COLO668 (cell line): Measurements from ENCODE around the gene SH2D4B.
"Not testable (repeated sequence)": the region's sequence is repeated elsewhere in the genome, so short reads cannot be mapped to it uniquely, and the experiment has no call there.

Experiments used
- DNase-seq: peaks from one replicate; lab custom pipeline; 2025; ENCODE audit not compliant: unreplicated experiment; lab: John Stamatoyannopoulos, UW

SH2D4B gene

DNA sequence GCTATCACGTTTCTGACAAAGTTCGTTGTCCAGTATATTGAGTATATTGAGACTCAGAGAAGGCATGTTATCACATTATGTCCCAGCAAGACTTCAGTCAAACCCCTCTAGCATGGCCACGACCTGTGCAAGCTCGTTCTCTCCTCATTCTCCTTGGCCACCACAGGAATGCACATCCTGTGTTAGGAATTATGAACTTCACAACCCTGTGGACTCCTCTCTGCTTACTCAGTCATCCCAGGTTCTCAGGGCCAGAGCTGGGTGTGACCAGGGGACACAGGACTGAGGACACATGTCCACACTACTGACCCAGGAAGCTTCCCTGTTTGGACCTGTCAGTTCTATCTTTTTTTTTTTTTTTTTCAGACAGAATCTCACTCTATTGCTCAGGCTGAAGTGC lies 4.4 kb downstream of the SH2D4B start:
- DNase-seq = no peak

DNA sequence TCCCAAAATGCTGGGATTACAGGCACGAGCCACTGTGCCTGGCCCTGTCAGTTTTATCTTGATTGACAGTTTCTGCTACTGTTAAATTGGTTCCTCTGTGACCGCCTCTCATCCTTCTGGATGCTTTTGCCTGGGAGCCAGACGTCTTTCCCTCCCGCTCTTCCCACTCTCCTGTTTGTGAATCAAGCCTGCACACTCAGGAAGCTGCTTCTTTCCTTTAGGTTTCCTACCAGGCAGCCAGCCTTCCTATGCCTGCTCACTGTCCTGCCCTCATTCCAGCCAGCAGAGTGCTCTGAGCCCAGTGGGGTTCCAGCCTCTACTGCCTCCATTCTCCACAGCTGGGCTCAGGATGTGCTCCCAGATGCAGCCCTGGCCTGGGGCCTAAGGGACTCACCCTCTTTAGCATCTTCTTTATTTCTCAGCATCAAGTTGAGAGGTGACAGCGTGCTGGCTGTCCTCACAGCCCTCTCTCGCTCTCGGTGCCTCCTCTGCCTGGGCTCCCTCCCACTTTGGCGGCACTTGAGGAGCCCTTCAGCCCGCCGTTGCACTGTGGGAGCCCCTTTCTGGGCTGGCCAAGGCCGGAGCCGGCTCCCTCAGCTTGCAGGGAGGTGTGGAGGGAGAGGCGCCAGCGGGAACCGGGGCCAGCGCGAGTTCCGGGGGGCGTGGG lies 5.1 kb downstream of the SH2D4B start:
- no peak for DNase-seq

DNA sequence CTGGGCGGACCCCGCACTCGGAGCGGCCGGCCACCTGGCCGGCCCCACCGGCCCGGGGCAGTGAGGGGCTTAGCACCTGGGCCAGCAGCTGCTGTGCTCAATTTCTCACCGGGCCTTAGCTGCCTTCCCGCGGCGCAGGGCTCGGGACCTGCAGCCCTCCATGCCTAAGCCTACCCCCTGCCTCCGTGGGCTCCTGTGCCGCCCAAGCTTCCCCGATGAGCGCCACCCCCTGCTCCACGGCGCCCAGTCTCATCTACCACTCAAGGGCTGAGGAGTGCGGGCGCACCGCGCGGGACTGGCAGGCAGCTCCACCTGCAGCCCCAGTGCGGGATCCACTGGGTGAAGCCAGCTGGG lies 5.6 kb downstream of the SH2D4B start:
- DNase-seq = not testable (repeated sequence)

DNA sequence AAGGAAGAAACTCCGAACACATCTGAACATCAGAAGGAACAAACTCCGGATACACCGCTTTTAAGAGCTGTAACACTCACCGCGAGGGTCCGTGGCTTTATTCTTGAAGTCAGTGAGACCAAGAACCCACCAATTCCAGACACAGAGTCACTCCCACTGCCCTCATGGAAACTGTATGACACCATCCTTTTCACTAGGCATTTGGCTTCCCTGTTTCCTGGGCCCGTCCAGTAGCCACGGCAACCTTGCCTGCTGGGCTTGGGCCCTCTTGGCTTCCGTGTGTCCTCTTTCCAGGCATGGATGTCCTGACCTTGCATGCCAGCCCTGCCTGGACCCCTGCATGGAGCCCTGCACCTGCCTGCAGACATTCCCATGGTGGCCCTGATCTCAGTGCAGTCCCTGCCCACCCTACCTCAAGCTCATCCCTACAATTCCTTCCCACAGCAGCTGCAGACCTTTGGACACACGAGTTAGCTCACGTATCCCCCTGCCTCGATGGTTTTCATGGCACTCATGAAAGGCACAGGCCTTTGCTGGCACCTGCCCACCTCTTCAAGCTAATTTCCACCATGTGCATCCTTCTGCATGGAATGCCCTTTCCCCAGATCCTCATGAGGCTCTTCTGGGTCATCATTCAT lies 6.7 kb downstream of the SH2D4B start:
- DNase-seq = no peak

DNA sequence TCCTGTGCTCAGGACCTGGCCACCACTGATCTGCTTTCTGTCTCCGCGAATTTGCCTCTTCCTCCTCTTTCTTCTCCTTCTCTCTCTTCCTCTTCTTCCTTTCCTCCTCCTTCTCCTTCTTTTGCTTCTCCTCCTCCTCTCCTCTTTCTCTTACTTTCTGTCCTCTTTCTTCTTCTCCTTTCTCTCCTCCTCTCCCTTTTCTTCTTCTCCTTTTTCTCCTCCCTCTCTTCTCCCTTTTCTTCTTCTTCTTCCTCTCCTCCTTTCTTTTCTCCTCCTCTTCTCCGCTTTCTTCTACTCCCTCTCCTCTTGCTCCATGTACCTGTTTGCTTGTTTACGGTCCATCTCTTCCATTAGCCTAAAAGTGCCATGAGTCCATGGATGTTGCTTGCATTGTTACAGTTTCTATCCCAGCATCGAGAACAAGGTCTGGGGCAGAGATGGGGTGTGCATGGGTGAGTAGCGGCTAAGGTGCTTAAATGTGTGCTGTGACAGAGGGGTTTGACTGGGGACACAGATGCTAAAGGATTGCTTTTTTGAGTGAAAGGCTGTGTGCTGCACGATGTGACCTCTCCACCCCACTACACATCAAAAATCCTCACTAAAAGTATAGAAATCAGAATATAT lies 7.7 kb downstream of the SH2D4B start:
- no peak for DNase-seq

DNA sequence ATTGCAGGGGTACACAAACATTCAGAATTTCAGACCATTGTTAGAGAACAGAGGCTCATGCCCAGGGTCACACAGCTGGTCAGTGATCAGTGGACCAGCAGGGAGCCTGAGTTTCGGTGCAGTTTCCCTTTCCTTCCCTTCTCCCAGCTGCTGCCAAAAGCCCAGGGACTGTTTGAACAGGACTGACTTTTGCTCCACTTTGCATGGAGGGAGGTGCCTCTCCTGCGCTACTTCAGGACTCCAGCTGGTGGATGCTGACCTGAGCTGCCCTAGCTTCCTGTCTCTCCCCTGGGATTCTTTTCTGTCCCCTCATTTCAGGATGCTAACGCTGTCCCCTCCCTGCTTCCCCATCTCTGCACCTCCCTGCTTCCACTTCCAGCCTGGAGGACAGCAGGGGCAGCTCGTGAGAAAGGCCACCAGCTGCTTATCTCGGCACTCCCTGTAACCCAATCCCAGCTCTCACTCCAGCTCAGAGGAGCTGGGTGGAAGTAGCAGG lies 14.5 kb downstream of the SH2D4B start:
- peak; percentile 43 for DNase-seq

DNA sequence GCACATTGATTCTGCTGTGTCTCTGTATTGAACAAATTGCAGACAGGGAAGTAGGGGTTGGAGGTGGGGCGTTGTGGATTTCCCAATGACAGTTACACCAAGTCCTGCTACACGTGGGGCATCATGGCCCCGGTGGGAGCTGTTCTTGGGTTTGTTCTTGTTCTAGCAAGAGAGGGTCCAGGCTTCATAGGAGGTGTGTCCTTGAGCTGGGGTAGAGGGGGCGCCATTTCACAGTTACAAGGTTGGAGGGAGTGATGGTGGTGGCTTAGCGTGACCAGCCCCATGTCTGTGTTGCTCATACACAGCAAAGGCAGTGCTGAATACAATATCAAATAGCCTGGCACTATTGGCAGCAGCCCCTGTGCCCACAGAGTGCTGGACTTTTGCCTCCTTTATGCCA lies 15.7 kb downstream of the SH2D4B start:
- DNase-seq = no peak

DNA sequence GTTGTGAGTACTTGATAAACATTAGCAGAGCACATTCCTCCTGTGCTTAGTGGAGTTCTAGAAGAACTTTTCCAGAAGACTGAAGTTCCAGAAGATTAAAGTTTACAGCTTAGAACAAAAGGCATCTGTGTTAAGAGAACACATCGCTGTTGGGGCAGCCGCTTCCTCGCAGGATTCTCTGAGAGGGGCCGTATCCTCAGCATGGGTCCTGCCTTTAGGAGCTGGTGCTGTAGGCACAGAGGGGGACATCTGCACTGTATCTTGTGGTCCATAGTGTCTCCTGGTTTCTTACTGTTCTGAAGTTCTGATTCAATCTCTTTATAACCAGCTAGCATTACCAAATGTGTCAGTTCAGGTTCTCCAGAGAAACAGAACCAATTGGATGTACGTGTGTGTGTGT lies 16.3 kb downstream of the SH2D4B start:
- DNase-seq = no peak

DNA sequence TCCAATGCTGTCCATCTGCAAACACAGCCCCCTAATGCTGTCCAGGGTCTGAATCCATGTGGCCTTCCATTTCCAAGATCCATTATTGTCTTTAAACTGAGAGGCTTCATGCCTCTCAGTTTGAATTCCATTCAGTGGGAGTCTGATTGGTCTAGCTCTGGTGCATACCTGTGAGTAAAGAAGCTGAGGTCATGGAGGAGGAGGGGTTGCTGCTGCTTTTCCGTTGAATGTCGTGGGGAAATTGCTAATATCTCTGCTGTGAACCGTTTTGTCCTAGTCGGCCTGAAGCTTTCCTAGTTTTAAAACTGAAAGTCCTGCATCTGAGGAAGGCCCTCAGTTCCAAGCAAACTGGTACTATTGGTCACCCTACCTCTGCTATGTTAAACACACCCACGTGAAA lies 17.7 kb downstream of the SH2D4B start:
- DNase-seq = no peak

DNA sequence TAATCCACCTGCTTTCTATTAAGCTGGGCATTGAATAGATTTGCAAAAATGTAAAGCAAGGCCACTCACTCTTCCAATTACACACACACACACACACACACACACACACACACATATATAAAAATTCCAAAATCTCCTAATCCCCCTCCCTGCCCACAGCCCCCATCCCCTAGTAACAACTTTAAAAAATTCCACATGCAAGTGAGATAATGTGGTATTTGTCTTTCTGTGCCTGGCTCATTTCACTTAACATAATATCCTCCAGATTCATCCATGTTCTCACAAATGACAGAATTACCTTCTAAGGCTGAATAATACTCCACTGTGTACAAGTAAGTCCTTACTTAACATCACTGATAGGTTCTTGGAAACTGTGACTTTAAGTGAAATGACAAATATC lies 24.2 kb downstream of the SH2D4B start:
- DNase-seq = no peak

DNA sequence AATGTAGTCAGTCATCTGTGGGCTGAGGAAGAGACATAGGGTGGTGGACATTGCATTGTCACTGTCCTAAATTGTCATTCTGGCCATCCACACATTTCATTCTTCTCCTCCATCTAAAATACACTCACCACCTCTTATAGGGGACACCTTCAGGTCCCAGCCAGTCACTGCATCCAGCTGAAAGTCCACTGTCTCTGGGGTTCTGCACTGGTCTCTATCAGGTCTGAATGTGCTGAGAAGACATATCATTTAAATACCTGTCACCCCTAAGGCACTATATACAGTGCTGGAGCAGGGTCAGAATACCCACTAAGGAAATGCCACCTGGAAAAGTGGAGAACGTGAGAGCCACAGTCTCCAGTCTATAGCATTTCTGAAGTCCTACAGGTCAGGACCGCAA lies 29.6 kb downstream of the SH2D4B start:
- DNase-seq = no peak

DNA sequence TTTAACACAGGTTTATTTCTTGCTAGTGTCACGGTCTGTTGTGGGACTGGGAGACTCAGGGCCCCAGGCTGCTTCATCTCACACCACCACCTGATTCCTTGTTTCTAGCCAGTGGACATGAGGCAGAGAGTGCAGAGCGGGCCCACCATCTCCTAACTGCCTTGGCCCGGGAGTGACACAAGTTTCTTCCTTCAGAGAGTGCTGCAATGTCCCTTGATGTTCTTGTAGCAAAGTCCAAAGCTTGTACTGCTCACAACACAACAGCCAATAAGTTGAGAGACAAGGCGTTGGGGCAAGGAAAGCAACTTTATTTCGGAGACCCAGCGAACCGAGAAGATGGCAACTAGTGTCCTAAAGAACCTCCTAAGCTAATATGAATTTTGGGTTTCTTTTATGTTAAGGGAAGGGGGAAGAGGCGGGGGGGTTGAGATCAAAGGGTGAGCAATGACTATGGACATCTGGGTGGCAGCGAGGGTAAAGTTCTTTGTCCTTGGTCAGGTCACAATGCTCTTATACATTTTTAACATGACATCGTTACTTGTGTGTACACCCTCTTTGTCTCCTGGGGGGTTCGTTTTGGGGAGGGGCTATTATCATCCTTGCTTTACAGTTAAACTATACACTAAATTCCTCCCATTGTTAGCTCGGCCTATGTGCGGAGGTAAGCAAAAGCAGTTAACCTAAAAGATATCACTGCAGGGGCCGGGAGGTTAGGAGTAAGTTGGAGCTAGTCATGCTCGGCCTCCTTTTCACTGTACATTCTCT lies 31.6 kb downstream of the SH2D4B start:
- no peak for DNase-seq

DNA sequence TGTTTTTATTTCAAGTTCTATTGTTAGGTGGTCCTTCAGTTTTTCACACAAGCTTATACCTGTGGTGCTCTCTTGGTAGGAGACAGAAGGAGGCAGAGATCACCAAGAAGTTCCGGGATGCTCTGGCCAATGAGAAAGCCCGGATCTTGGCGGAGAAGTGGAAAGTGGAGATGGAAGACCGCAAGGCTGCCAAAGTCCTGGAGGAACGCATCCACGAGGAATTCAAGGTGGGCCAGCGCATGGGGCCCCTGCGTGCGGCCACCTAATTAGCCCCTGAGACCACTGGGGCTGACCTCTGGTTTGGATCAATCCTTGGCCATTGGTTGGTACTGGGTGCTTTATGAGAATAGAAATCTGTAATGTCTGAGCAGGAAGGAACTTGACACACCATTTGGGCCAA lies 33.6 kb downstream of the SH2D4B start:
- no peak for DNase-seq

DNA sequence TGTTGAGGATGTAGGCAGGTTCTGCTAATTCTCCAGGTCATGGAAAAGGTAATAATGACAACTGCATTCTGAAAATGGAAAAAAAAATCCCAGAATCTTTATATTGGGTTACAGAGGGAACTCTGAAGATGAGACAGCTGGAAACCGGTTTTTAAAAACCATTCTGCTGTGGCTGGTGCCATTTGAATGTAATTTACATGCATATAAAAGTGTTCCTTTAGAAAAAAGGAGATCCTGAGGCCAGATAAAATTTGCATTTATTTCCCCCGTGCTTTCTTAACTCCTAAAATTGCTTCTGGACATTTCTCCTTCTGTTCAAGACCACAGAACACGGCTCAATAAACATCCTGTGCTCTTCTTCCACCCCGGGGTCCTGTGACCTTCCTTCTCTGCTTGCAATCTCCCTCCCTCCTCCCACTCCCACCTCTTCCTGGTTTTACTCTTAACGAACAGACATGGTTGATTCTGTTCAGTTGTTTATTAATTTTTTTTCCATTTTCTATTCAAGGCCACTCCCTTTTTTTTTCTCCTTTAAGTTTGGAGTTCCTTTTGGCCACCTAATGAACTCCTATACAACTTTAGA lies 41.6 kb downstream of the SH2D4B start:
- no peak for DNase-seq

DNA sequence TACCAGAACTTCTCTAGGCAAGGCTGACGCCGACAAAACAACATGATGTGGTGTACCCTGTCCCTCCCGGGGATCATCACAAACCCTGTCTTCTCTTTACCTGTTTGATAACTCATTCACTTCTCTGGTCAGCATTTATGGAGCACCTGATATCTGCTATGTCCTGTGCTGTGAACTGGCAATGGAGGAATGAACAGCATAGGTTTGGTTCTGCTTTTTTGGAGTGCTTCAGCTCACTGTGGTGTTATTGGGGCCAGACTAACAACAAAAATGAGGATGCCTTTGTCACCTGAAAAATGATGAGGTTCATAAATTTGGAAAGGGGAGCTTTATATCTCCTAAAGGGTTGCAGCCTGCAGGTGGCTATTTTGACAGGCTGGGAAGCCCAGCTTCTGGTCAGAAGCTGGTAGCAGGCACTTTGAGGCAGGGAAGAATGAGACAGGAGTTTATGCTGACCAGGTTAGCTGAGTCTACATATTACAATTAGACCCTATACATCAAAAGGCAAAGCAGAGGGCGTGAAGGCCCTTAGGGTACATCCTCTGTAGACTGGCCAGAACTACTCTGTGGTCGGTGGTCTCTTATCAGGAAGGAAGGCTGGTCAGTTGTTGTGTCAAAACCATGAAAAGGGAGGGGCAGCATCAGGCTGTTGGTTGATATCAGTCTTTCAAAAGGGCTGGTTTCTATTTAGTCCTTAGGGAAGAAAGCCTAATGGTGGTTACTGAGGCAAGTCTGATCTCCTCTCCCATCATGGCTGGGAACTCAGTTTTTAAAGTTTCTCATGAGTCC lies 42.3 kb downstream of the SH2D4B start:
- no peak for DNase-seq

DNA sequence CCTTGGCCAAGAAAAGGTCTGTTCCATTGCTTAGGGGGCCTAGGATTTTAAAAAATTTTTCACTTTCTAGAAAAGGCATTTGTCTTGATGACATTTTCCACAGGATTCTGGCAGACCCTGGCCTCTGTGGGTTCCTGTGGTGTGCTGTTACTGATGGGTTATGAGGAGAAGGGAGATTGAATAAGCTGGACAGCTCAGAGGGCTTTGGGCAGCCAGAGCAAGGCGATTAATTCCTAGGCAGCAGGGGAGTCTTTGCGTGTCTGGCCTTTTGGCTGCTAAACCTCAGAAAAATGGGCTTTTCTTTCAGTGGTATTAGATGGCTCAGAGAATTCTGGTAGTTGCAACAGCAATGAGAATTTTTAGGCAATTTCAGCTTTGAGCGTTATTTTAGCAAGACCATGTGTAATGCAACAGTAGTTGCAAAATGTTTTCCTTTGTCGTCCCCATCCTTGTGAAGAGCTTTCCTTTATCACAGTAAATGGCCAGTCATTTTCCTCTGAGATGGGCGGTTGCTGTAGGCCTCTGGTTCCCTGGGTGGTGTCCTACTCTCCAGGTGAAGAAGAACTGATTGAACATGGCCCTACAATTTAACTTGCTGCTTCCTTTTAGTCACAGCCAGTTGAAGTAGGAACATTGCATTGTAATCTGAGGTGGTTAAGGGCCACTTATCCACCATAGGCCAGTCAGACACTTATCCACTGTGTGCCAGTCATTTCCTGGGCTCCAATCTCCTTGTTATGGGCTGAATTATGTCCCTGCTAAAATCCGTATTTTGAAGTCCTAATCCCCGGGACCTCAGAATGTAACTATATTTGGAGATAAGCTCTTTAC lies 43.2 kb downstream of the SH2D4B start:
- DNase-seq = no peak

DNA sequence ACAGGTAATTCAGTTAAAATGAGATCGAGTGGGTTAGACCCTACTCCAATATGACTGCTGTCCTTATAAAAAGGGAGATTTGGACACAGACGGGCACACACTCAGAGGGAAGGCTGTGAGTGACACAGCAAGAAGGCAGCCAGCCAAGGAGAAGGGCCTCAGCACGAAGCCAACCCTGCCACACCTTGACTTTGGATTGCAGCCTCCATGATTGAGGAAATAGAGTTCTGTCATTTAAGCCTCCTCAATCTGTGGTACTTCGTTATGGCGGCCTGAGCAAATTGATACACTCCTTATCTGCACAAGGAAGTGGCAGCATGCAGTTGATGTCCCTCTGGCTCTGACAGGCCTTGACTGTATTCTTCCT lies 43.8 kb downstream of the SH2D4B start:
- DNase-seq = no peak

DNA sequence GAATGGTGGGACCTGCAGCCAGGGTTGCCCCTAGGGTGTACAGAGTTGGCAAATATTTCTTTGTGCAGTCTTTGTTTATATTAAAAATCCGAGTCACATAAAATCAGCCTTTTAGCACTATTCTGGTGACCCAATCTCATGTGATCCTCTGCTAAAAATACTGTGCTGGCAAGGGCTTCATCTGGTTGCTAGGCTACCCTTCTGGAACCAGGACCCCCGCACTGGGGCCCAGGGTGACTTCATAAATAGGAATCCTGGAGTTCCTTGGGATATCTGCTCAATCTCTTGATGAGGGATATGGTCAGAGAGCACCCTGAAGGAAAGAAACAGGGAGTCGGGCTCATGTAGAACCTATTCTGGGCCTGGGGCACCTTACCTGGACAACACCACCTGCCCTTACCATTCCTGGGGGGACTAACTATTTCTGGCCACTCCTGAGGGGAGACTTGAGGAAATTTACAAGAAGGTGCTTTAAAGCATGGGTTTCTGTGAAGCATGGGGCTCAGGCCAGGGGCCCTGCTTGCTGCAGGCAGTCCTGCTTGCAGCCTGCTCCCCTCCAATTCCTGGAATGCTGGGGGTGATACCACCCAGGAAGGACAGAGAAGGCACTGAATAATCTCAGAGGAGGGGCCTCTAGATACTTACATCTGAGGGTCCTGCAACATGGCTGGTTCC lies 44.7 kb downstream of the SH2D4B start:
- DNase-seq = no peak

DNA sequence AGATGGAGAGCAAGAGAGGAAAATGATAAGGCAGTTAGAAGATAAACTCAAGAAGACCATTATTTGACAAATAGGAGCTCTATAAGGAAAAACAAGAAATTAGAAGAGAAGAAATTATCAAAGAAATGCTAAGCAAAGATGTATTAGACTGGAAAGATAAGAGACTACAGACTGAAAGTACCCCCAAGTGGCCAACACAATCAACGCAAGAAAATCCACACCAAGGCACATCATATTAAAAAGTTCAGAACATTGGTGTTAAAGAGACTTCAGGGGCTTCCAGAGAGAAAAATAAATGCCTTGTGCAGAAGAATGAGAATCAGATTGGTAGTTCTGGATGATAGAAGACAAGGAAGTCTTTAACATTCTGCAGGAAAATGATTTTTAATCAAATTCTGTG lies 46.0 kb downstream of the SH2D4B start:
- no peak for DNase-seq
